GM18870 (cell line): Measurements from ENCODE around the gene RAET1L.
"Not testable (repeated sequence)": the region's sequence is repeated elsewhere in the genome, so short reads cannot be mapped to it uniquely, and the experiment has no call there.

ENCODE experiments used
- ATAC-seq: cut with Tn5 transposase; IDR thresholded peaks from one replicate; pipeline ENCODE4 v1.9.1; 2021; ENCODE audit warnings: moderate library complexity; ENCODE audit not compliant: unreplicated experiment

Gene RAET1L

GRCh38 chr6:149995235-149995750, 30.0 kb downstream of the RAET1L start:
- no peak for ATAC-seq

- ATAC-seq: no peak
These were observed 33.5 kb downstream of the RAET1L start for GRCh38 chr6:149991838-149992237.

GRCh38 chr6:149991472-149991795, 33.9 kb downstream of the RAET1L start:
- ATAC-seq: not testable (repeated sequence)

- ATAC-seq: no peak
These were observed 34.5 kb downstream of the RAET1L start for GRCh38 chr6:149990661-149991471.

- ATAC-seq: no peak
These were observed 35.1 kb downstream of the RAET1L start for GRCh38 chr6:149990212-149990660.

- no peak for ATAC-seq
These were observed 36.6 kb downstream of the RAET1L start for GRCh38 chr6:149988550-149989346.

GRCh38 chr6:149987602-149988107, 37.7 kb downstream of the RAET1L start:
- ATAC-seq: no peak

- ATAC-seq: no peak
These were observed 39.8 kb downstream of the RAET1L start for GRCh38 chr6:149985481-149985937.

GRCh38 chr6:149984773-149985172, 40.6 kb downstream of the RAET1L start:
- ATAC-seq: no peak

- ATAC-seq: no peak
These were observed 42.2 kb downstream of the RAET1L start for GRCh38 chr6:149983145-149983544.

- ATAC-seq: no peak
These were observed 46.0 kb downstream of the RAET1L start for GRCh38 chr6:149979293-149979692.

- ATAC-seq: no peak
These were observed 46.7 kb downstream of the RAET1L start for GRCh38 chr6:149978610-149979009.

- ATAC-seq: no peak
These were observed 48.1 kb downstream of the RAET1L start for GRCh38 chr6:149977221-149977620.

- no peak for ATAC-seq
These were observed 49.9 kb downstream of the RAET1L start for GRCh38 chr6:149975400-149975799.

- no peak for ATAC-seq
These were observed 50.5 kb downstream of the RAET1L start for GRCh38 chr6:149974825-149975224.

GRCh38 chr6:149974394-149974793, 50.9 kb downstream of the RAET1L start:
- not testable (repeated sequence) for ATAC-seq

- ATAC-seq: no peak
These were observed 55.7 kb downstream of the RAET1L start for GRCh38 chr6:149969635-149970034.

- not testable (repeated sequence) for ATAC-seq
These were observed 56.4 kb downstream of the RAET1L start for GRCh38 chr6:149968909-149969308.
